Right lung (tissue), 5 donors: ENCODE data around the gene KCNK3. TPM values are rescaled to one million over a fixed set of nuclear protein-coding genes. Genes with fewer than 3 reads are reported as not detected.

ENCODE experiments used
- DNase-seq, 2 donors: peaks; one replicate each; pipeline ENCODE4 v3.0.0-alpha.2; 2013
- polyA plus RNA-seq, 5 donors: library from polyadenylated mRNA; unstranded; fragments of 120-200 nt; gene quantifications; one replicate each; pipeline versions ENCODE4 v1.2.1 to v1.2.3, GENCODE V29; 2013; ENCODE audit warnings: inconsistent platforms in 1 of 5, low replicate concordance in 1 of 5; ENCODE audit not compliant: insufficient read length in 5 of 5, insufficient read depth in 1 of 5

The KCNK3 gene
- polyA plus RNA-seq, 5 donors: 19.9 to 39.5 (median 26.4) TPM

DNA sequence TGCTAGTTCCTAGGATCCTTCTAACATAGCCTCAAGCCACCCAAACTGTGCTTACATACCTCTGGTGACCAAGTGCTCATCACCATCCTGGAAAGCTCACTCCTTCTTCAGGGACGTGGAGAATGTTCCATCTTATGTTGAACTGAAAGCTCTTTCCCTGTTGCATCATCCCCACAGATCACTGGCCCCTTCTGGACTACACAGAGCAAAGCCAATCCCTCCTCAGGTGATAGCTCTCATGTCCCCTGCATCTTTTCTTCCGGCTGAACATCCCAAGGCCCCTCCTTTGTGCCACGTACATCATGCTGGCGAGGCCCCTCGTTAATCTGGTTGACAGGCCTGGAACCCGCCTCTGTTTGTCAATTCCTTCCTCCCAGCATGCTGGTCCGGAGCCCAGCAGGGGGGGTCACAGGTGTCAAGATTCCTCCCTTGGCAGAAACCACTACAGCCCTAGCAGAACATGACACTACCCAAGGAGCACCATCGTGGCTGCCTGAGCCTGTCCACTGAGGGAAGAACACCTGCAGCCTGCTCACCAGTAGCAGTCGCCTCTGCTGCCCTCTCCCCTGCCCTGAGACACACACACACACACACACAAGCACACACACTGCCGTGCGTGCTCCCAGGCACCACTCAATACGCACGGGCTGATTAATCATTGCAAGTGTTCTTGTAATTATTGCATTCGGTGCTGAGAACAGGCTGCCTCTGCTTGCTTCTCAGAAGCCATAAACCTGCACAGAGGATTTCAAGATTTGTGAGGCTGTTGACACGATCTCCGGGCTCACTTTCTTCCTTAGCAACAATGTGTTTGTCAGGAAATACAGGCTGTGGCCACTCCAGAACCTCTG is 6.3 kb upstream of the KCNK3 start:
- no peak for DNase-seq

DNA sequence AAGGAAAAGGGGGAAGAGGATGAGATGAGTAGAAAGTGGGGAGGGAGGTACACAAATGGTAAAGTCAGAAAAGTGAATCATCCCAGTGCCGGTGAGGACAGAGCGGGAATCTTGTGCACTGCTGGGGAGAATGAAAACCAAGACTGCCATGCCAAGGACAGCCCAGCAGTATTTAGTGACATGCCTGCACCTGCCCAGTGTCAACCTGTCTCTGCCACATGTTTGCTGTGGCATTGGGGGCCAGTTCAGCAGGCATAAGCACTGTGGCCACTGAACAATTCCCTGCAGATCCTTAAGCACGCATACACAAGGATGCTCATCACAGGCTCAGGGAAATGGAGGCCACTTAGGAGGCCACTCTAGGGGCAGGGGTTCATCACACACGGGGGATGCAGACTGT is 5.2 kb upstream of the KCNK3 start:
- no peak for DNase-seq

DNA sequence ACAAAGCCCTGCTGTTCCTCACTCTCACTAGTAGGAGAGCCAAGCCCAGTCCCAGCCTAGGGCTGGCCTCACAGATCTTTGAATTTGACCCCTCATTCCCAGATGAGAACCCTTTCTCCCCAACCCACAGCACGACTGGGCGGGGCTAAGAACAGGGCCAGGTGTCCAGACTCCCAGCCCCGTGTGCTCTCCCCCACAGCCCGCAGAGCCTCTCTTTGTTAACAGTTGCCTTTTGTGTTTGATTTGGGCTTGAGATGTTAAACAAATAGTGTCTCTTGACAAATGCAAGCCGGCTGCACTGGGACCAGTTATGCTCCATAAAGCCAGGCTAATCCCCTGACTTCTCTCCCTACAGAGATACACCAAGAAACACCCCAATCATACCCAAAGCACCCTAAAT is 4.7 kb upstream of the KCNK3 start:
- peak; percentile 66 to 72 for DNase-seq

GRCh38 chr2:26691161-26691560 is 1.4 kb upstream of the KCNK3 start:
- DNase-seq: no peak

- peak; percentile 67 to 74 for DNase-seq
Measured at GRCh38 chr2:26691881-26692278, 642 bp upstream of the KCNK3 start.

DNA sequence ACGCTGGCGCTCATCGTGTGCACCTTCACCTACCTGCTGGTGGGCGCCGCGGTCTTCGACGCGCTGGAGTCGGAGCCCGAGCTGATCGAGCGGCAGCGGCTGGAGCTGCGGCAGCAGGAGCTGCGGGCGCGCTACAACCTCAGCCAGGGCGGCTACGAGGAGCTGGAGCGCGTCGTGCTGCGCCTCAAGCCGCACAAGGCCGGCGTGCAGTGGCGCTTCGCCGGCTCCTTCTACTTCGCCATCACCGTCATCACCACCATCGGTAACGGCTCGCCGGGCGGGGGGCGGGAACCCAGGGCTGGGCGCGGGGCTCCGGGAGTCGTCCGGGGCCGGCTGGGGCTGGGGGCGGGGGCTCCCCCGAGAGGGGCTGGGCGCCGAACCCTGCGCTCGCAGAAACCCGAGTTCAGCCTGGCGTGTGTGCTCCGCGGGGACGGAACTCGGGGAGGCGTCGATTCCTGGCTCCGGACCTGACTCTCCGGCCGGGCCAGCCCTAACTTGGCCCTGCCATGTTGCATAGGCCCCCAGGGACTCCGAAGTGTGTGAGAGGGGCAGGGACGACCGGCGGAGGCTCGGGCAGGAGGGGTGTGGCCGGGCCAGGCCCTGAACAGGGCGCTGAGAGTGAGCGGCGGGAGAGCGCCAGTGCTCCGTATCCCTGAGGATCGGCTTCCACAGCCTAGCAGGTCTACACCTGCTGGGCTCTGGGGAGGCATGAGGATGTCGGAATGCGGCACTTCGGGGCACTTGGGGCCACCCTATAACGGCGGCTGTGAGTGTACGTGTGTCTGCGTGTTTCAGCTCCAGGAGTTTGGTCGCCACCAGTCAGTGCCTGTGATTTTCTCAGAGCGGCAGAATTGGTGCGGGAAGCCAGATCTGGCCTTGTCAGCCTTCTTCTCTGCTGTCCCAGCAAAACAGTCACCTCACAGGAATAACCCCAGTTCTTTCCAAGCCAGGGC is 651 bp downstream of the KCNK3 start:
- no peak for DNase-seq

DNA sequence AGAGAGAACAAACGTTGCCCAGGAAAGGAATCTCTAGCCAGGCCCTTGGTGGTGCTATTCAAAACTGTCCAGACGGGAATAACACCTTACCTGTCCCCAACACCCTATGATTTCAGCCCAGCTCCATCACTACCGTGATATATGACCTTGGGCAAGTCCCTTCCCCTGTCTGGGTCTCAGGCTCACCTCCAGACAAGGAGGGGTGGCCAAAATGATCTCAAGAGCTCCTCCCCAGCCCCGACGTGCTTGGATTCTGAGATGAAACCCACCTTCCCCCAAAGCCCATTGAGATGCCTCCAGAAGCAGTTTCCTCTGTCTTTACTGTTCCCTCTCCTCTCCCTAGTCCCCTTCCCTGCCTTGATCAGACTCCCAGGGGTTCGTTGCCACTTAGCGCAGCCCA is 1.5 kb downstream of the KCNK3 start:
- no peak for DNase-seq

DNA sequence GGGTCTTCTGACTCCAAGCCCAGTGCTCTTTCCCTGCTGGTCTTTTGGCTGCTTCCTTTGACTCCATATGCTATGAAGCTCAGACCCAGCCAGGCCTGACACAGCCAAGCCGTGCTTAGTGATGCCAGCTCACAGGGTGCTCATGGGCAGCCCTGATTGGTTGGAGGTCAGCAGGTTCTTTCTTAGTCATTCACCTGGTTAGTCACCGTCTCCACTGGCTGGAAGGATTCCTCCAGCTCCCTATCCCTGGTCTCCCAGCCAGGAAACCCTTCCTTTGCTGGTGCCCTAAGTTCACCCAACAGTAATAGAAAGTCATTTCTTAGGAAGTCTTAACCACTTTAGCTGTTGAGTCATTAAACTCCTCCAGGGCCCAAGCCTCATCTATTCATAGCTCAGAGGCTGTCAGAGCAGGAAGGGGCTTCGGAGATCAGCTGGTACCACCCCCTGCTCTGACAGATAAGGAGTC is 3.9 kb downstream of the KCNK3 start:
- DNase-seq: no peak

DNA sequence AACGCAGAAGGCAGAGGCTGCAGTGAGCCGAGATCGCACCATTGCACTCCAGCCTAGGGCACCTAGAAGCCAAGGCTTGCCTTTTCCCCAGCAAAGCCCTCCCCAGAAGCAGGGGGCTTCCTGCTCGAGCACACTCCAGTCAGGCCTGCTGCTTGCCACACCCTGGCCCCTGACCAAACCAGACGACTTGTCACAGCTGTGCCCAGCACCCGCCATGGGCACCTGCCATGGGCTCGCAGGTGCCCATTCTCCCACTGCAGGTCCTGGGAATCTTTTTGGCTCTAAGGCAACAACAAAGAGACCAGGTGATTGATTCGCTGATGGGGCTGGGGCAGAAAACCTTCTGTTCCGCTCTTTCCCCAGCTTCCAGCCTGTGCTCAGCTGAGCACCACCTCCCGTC is 4.9 kb downstream of the KCNK3 start:
- DNase-seq: no peak

- no peak for DNase-seq
Measured at GRCh38 chr2:26699295-26699694, 6.8 kb downstream of the KCNK3 start.

DNA sequence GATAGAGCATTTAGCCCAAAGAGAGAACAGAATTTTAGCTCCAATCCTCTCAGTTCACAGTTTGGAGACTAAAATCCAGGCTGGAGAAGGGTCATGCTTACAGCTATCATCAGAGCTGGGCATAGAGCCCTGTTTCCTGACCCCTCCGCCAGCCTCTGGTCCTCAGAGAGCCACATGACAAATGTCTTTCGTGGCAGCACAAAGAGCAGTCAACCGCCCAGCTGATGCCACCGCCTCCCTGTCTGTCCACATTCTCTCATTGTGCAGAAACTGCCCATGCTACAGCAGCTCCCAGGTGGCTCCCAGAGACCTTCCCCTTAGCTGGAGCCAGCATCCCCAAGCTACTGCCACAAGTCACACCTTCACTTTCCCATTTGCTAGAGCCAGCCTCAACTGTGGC is 7.6 kb downstream of the KCNK3 start:
- no peak for DNase-seq

DNA sequence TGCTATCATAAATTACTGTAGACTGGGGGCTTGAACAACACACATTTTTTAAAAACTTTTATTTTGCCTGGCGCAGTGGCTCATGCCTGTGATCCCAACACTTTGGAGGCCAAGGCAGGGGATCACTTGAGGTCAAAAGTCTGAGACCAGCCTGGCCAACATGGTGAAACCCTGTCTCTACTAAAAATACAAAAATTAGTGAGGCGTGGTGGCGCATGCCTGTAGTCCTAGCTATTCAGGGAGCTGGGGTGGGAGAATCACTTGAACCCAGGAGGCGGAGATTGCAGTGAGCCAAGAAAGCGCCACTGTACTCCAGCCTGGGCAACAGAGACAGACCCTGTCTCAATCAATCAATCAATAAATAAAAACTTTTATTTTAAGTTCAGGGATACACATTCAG is 9.1 kb downstream of the KCNK3 start:
- no peak for DNase-seq

DNA sequence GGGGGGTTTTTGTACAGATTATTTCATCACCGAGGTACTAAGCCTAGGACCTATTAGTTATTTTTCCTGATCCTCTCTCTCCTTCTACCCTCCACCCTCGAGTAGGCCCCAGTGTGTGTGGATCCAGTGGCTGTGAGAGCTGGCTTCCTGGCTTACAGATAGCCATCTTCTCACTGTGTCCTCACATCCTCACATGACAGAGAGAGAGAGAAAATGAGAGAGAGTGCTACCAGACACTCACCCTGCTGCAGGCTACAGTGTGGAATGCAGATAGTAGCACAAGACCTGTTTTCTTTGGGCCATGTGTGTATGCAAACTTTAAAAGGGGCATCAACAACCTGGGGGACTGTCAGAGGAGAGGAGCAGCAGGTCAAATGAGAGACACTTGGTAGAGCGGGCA is 9.5 kb downstream of the KCNK3 start:
- no peak for DNase-seq

DNA sequence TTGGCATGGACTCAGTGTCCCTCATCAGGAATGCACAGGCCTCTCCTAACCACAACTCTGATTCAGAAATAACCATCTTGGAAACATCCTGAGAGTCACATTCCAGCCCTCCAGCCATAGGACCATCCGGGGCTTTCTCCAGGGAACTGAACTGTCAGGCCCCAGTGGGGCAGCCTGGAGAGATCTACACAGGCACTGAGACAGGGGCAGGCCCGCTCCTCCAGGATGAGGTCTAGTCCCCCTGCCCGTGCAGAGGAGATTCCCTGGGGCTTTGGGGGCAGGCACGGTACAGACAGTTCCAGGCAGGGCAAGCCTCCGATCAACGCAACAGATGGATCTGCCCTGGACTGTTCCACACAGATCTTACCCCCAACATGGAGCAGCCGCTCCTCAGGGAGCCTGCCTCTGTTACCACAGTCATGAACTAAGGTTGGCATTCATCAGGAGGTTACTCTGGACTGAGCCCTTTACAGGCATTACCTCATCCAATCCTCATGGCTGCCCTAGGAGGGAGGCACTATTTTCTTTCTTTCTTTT is 12.0 kb downstream of the KCNK3 start:
- DNase-seq: no peak

DNA sequence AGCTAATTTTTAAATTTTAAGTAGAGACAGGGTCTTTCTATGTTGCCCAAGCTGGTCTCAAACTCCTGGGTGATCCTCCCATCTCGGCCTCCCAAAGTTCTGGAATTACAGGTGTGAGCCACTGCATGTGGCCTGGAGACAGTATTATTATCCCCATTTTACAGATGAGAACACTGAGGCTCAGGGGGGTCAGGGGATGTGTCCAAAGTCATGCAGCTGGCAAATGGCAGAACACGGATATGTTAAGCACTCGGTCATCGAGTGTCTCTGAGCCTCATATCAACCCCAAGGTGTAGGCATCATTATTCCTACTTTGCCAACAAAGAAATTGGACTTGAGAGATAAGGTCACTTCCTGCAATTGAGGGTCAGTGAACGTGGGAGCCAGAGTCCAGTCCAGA is 12.6 kb downstream of the KCNK3 start:
- DNase-seq: no peak

DNA sequence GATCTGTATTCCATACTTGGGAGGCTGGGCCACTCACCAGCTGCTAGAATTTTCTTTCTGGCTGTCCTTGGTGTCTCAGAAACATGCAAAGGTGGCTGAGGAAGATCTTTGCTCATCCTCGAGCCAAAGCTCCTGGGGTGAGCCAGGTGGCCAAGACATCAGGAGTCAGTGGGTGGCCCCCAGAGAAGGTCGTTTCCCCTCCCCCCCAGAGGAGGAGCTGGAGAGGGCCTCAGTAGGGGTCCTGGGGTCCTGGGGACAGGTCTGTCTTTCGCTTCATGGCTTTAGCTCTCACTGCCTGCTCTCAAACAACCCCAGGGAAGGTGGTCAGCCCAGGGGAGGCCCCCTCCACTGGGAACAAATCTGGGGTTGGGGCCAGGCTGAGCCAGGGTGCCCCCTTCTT is 13.6 kb downstream of the KCNK3 start:
- no peak for DNase-seq

GRCh38 chr2:26706616-26707473 is 14.3 kb downstream of the KCNK3 start:
- no peak for DNase-seq

DNA sequence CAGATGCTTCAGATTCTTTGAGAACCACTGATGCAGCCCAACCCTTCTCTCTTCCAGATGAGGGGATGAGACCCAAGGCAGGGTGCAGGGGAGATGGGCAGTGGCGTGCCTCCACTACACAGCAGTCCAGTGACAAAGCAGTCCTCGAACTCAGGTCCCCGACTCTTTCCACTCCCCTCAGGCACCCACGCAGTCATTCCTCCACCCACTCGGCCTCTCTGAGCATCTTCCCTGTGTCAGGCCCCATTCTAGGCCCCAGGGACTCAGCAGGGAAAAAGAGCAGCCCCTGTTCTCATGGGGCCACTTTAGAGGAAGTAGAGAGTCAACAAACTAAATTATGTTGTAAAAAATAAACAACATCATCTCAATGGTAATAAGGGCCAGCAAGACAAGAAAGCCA is 15.2 kb downstream of the KCNK3 start:
- no peak for DNase-seq

GRCh38 chr2:26708457-26708856 is 15.9 kb downstream of the KCNK3 start:
- no peak for DNase-seq

- peak; percentile 68 to 79 for DNase-seq
Measured at GRCh38 chr2:26709323-26710110, 17.0 kb downstream of the KCNK3 start.

DNA sequence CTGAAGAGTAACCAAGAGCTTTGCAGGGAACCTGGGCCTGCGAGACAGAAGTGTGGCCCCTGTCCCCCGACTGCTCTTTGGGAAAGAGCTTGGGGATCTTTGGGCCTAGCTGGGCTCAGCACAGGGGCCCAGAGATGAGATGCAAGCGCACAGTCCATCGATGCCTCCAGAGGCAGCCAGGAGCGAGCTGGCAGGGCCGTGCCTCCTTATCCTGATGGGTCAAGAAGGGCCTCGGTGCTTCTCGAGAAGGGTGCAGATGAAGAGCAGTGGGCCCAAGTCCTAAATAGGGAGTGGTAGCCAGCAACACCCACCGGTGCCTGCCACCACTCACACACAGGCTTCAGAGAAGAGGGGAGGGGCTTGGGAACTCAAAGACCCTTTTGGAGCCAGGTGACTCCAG is 17.6 kb downstream of the KCNK3 start:
- no peak for DNase-seq
